Small intestine (tissue), 7 donors: Measurements from ENCODE around the gene TRPM5. TPM values are rescaled to one million over a fixed set of nuclear protein-coding genes. Genes with fewer than 3 reads are reported as not detected.

Source experiments
- DNase-seq, 2 donors: peaks; one replicate each; pipeline versions ENCODE4 v3.0.0 to v3.0.0-alpha.2; 2013
- FAIRE-seq: peaks from 2 replicates; lab custom pipeline; 2012; peaks lifted over from hg19 to GRCh38; lab: Jason Lieb, UNC
- H3K27ac ChIP-seq, 3 donors: one replicate each; pipeline ENCODE4 v1.5.1; 2013; ENCODE audit warnings: low read length in 2 of 3, mild to moderate bottlenecking in 2 of 3, control low read depth in 1 of 3, inconsistent platforms in 1 of 3, low read depth in 1 of 3, moderate library complexity in 1 of 3
- H3K27me3 ChIP-seq, 3 donors: one replicate each; pipeline ENCODE4 v1.6.1; 2013; ENCODE audit warnings: low read length in 3 of 3, inconsistent platforms in 1 of 3; ENCODE audit not compliant: control insufficient read depth in 3 of 3, insufficient read depth in 3 of 3
- H3K36me3 ChIP-seq, 3 donors: one replicate each; pipeline ENCODE4 v1.6.1; 2013; ENCODE audit warnings: low read length in 3 of 3, inconsistent platforms in 1 of 3, low read depth in 1 of 3, mild to moderate bottlenecking in 1 of 3, moderate library complexity in 1 of 3; ENCODE audit not compliant: control insufficient read depth in 3 of 3, insufficient read depth in 2 of 3
- H3K4me1 ChIP-seq, 3 donors: one replicate each; pipeline ENCODE4 v1.6.1; 2013; ENCODE audit warnings: low read length in 2 of 3, inconsistent platforms in 1 of 3, low read depth in 1 of 3, mild to moderate bottlenecking in 1 of 3, moderate library complexity in 1 of 3; ENCODE audit not compliant: control insufficient read depth in 3 of 3, insufficient read depth in 2 of 3
- H3K4me3 ChIP-seq, 3 donors: one replicate each; pipeline ENCODE4 v1.5.1; 2013; ENCODE audit warnings: low read length in 3 of 3, control low read depth in 1 of 3, inconsistent platforms in 1 of 3, low read depth in 1 of 3, mild to moderate bottlenecking in 1 of 3, moderate library complexity in 1 of 3
- H3K9me3 ChIP-seq, 2 donors: one replicate each; pipeline ENCODE4 v1.6.1; 2013; ENCODE audit warnings: low read depth in 1 of 2, low read length in 1 of 2; ENCODE audit not compliant: control insufficient read depth in 2 of 2, insufficient read depth in 1 of 2
- WGBS, 3 donors: extraction: QIAGEN DNeasy Blood & Tissue Kit; methylation state at CpG; one replicate each; pipeline ENCODE4 v1.1.7; 2013; 5-methylcytosine and 5-hydroxymethylcytosine counted together
- polyA plus RNA-seq, 4 donors: library from polyadenylated mRNA; stranded (reverse) in 3 of 4; unstranded in 1 of 4; fragments of 200-250 nt in 3 of 4; fragments of 120-200 nt in 1 of 4; gene quantifications; one replicate each; pipeline versions ENCODE4 v1.2.1 to v1.2.3, GENCODE V29; 2013
- donor health status: healthy with polysubstance abuse.
- donor health status: control.
- donor health status: control.
- donor health status: Bipolar disorder and iron deficiency.
- donor health status: healthy.

The TRPM5 gene
- polyA plus RNA-seq, 4 donors, result 1.3 to 10.0 (median 2.9) TPM

GRCh38 chr11:2406878-2407410, 37.4 kb downstream of the TRPM5 start:
- no peak for FAIRE-seq
- peaks cover 6 to 32% (median 13%) of the 10 kb centered on the region in 3 donors for H3K36me3 ChIP-seq
- no peak overlapping the region for H3K27ac ChIP-seq
- peaks cover 0 to 20% (median 0%) of the 10 kb centered on the region in 3 donors for H3K4me1 ChIP-seq
- no peak overlapping the region for H3K4me3 ChIP-seq
- DNase-seq, result no peak
- WGBS, 3 donors, result 35 to 68% (median 47%) methylated on average over 24 of the region's 24 CpGs
- peaks cover 0 to 34% (median 0%) of the 10 kb centered on the region in 3 donors for H3K27me3 ChIP-seq
- H3K9me3 ChIP-seq, result no peaks in the 10 kb centered on the region

GRCh38 chr11:2406451-2406850, 37.9 kb downstream of the TRPM5 start:
- 77 to 87% (median 84%) methylated on average over 14 of the region's 14 CpGs for WGBS, 3 donors
- DNase-seq (no peak), FAIRE-seq (no peak)
- H3K4me3 ChIP-seq, result no peak overlapping the region
- H3K27me3 ChIP-seq, result peaks cover 0 to 34% (median 0%) of the 10 kb centered on the region in 3 donors
- no peaks in the 10 kb centered on the region for H3K9me3 ChIP-seq
- peaks cover 6 to 36% (median 13%) of the 10 kb centered on the region in 3 donors for H3K36me3 ChIP-seq
- no peak overlapping the region for H3K27ac ChIP-seq
- H3K4me1 ChIP-seq, result peaks cover 0 to 24% (median 2%) of the 10 kb centered on the region in 3 donors

- peaks cover 0 to 22% (median 3%) of the 10 kb centered on the region in 3 donors for H3K4me1 ChIP-seq
- no peak for DNase-seq
- no peaks in the 10 kb centered on the region for H3K9me3 ChIP-seq
- peaks cover 6 to 36% (median 13%) of the 10 kb centered on the region in 3 donors for H3K36me3 ChIP-seq
- no peak overlapping the region for H3K4me3 ChIP-seq
- peaks cover 0 to 22% (median 0%) of the 10 kb centered on the region in 3 donors for H3K27me3 ChIP-seq
- H3K27ac ChIP-seq, result no peak overlapping the region
- 70 to 78% (median 75%) methylated on average over 12 of the region's 12 CpGs for WGBS, 3 donors
- FAIRE-seq, result no peak
These were observed 39.5 kb downstream of the TRPM5 start for GRCh38 chr11:2404735-2405196.

GRCh38 chr11:2402890-2403645, 41.2 kb downstream of the TRPM5 start:
- FAIRE-seq, result no peak

GRCh38 chr11:2402106-2402505, 42.2 kb downstream of the TRPM5 start:
- FAIRE-seq, result no peak
- H3K4me3 ChIP-seq, result peak overlapping the region in 1 of 3 donors; percentile 99
- H3K4me1 ChIP-seq, result peaks cover 2 to 23% (median 3%) of the 10 kb centered on the region in 3 donors
- H3K27ac ChIP-seq, result no peak overlapping the region
- 86 to 90% (median 89%) methylated on average over 13 of the region's 13 CpGs for WGBS, 3 donors
- DNase-seq, result no peak
- H3K27me3 ChIP-seq, result no peaks in the 10 kb centered on the region
- peaks cover 6 to 56% (median 13%) of the 10 kb centered on the region in 3 donors for H3K36me3 ChIP-seq
- H3K9me3 ChIP-seq, result no peaks in the 10 kb centered on the region

More at GRCh38 chr11:2402890-2403645, 41.2 kb downstream of the TRPM5 start:
- H3K27ac ChIP-seq, result no peak overlapping the region
- no peak for DNase-seq
- H3K9me3 ChIP-seq, result no peaks in the 10 kb centered on the region
- H3K36me3 ChIP-seq, result peaks cover 6 to 53% (median 13%) of the 10 kb centered on the region in 3 donors
- 88 to 89% (median 89%) methylated on average over 26 to 31 of the region's 31 CpGs for WGBS, 3 donors
- no peak overlapping the region for H3K4me3 ChIP-seq
- H3K27me3 ChIP-seq, result peaks cover 0 to 5% (median 0%) of the 10 kb centered on the region in 3 donors
- peaks cover 2 to 23% (median 3%) of the 10 kb centered on the region in 3 donors for H3K4me1 ChIP-seq

GRCh38 chr11:2401436-2401984, 42.8 kb downstream of the TRPM5 start:
- WGBS, 3 donors, result 21 to 37% (median 31%) methylated on average over 12 of the region's 12 CpGs
- DNase-seq, result no peak
- no peak for FAIRE-seq
- H3K4me1 ChIP-seq, result peaks cover 2 to 23% (median 3%) of the 10 kb centered on the region in 3 donors
- H3K9me3 ChIP-seq, result no peaks in the 10 kb centered on the region
- H3K27ac ChIP-seq, result no peak overlapping the region
- no peaks in the 10 kb centered on the region for H3K27me3 ChIP-seq
- peak overlapping the region; percentile 87 to 99 (median 91) for H3K4me3 ChIP-seq
- H3K36me3 ChIP-seq, result peaks cover 6 to 62% (median 14%) of the 10 kb centered on the region in 3 donors

GRCh38 chr11:2400762-2401435, 43.4 kb downstream of the TRPM5 start:
- Histone ChIP-seq H3K4me3 (peak overlapping the region; percentile 87 to 99 (median 91)), H3K27ac (peak overlapping the region; percentile 74 to 93 (median 80)), H3K27me3 (no peaks in the 10 kb centered on the region), H3K4me1 (peaks cover 2 to 23% (median 3%) of the 10 kb centered on the region in 3 donors), H3K9me3 (no peaks in the 10 kb centered on the region), H3K36me3 (peaks cover 6 to 65% (median 17%) of the 10 kb centered on the region in 3 donors)
- FAIRE-seq, result no peak
- DNase-seq, result no peak
- WGBS, 3 donors, result 0 to 1% (median 0%) methylated on average over 55 of the region's 55 CpGs
